ENCODE results near the gene JOSD2. TPM values are rescaled to one million over a fixed set of nuclear protein-coding genes. Genes with fewer than 3 reads are reported as not detected.

JOSD2 gene
- total RNA-seq, 1 donor from 2014 or later: 35.2 TPM

DNA sequence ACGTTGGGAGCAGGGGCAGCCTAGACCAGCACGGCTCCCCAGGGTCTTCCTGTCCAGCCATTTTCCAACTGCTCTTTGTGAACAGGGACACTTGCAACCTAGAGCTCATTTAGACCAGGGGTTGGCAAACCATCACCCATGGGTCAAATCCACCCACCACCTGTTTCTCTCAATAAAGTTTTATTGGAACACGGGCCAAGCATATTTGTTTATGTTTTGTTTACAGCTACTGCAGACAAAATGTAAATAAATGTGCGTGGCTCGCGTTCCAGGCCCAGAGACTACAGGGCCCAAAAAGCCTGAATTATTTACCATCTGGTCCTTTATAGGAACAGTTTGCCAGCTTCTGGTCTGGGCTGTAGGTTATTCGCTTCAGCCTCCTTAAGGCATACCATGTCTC lies 48.0 kb downstream of the JOSD2 start:
- no peak for DNase-seq
- no peak for ATAC-seq
- intact Hi-C loops (cut with micrococcal nuclease): no loop called here

GRCh38 chr19:50461066-50461875 lies 49.7 kb downstream of the JOSD2 start:
- DNase-seq: peak; percentile 61
- intact Hi-C loops (cut with micrococcal nuclease): no loop called here
- ATAC-seq: peak; percentile 79

DNA sequence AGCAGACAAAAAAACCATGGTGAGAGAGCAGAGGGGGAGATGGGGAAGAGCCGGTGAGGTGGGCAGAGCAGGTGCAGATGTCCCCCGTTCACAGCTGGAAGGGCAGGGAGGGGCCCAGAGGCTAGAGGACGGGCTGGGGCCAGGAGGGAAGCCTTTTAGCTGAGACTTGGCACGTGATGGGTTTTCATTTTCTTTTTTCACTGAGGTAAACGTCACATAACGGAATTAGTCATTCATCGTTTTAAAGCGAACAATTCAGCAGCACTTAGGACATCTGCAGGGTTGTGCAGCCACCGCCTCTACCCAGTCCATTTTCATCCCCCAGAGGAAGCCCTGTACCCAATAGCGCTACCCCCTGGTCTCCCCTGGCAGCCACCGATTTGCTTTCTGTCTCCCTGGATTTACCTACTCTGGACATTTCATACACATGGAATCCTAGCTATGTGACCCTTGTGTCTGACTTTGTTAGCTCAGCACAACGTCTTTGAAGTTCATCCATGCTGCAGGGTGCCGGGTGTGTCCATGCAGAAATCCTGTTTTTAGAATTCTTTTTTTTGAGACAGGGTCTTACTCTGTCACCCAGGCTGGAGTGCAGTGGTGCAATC lies 50.7 kb downstream of the JOSD2 start:
- ATAC-seq: no peak
- intact Hi-C loops (cut with micrococcal nuclease): no loop called here
- no peak for DNase-seq

- DNase-seq (no peak), ATAC-seq (no peak)
- intact Hi-C loops (cut with micrococcal nuclease): no loop called here
Observed at GRCh38 chr19:50459638-50460037, 51.4 kb downstream of the JOSD2 start.

DNA sequence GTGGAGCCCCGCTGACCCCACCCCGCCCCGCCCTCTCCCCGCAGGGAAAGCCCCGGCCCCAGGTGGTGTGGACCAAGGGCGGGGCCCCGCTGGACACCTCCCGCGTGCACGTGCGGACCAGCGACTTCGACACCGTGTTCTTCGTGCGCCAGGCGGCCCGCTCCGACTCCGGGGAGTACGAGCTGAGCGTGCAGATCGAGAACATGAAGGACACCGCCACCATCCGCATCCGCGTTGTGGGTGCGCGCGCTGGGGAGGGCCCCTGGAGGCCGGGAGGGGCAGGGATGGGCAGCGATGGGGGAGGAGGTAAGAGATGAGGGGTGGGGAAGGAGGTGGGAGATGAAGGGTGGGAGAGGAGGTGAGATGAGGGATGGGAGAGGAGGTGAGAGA lies 51.9 kb downstream of the JOSD2 start:
- ATAC-seq: no peak
- DNase-seq: no peak
- intact Hi-C loops (cut with micrococcal nuclease): no loop called here

- DNase-seq (no peak), ATAC-seq (no peak)
- intact Hi-C loops (cut with micrococcal nuclease): no loop called here
Observed at GRCh38 chr19:50458396-50459066, 52.5 kb downstream of the JOSD2 start.

DNA sequence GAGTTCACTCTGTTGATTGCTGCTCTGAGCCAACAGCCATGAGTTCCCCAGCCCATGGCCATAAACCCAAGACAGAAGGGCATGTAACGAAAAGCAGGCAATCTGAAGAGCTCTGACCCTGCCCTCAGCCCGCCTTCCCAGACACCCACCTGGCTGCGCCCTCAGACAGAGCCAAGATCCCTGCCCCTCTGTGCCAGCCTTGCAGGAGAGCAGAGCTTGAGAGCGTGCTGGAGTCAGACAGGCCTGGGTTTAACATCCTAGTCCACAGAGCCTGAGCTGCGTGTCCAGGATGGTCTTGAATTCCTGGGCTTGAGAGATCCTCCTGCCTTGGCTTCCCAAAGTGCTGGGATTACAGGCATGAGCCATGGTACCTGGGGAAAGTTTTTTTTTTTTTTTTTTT lies 53.7 kb downstream of the JOSD2 start:
- intact Hi-C loops (cut with micrococcal nuclease): no loop called here
- ATAC-seq: no peak
- DNase-seq: no peak

Other genes with a start within 250 kb of the JOSD2 start
- 2.5 TPM for gene KCNC3, start 181.8 kb downstream of the JOSD2 start, total RNA-seq
- 0.32 TPM for gene NAPSA, start 145.6 kb downstream of the JOSD2 start, total RNA-seq
- gene NR1H2, start 134.7 kb downstream of the JOSD2 start, total RNA-seq: 76.5 TPM
- 10.6 TPM for gene POLD1, start 126.8 kb downstream of the JOSD2 start, total RNA-seq
- gene SPIB, start 92.3 kb downstream of the JOSD2 start, total RNA-seq: not detected
- 0.12 TPM for gene MYBPC2, start 78.3 kb downstream of the JOSD2 start, total RNA-seq
- gene EMC10, start 34.7 kb downstream of the JOSD2 start, total RNA-seq: 79.5 TPM
- gene GARIN5A, start 34.3 kb downstream of the JOSD2 start, total RNA-seq: 1.2 TPM
- gene ASPDH, start 2.7 kb upstream of the JOSD2 start, total RNA-seq: not detected
- gene LRRC4B, start 57.2 kb upstream of the JOSD2 start, total RNA-seq: 0.62 TPM
- gene SYT3, start 128.7 kb upstream of the JOSD2 start, total RNA-seq: 0.15 TPM
- 2.7 TPM for gene C19orf81, start 138.3 kb upstream of the JOSD2 start, total RNA-seq
- 0.32 TPM for gene SHANK1, start 208.6 kb upstream of the JOSD2 start, total RNA-seq
- gene CLEC11A, start 212.2 kb upstream of the JOSD2 start, total RNA-seq: 2.9 TPM